ENCODE results near the gene ACSL1. TPM values are rescaled to one million over a fixed set of nuclear protein-coding genes. Genes with fewer than 3 reads are reported as not detected.

The ACSL1 gene

DNA sequence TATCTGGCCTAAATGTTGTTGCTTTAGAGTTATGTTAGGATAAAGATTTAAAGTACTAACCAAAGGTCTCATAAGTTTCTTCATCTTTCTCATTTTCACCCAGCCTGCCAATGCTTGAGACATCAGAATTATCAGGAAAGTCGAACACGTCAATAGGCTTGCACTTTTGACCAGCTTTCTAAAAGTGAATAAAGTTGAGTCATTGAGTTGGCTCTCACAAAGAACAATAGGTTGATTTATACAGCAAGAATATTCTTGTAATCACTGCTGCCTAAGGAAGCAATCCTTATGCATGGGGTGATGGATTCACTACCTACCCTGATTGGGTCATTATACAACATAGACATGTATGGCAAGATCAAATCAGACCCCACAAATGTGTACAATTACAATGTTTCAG, 96.9 kb downstream of the ACSL1 start:
- Histone ChIP-seq H3K4me2 (ENCODE audit: low read length) (no peak overlapping the region), H3K36me3 (ENCODE audit: insufficient read depth, low read length) (peaks cover 5% of the 10 kb centered on the region), H3K27me3 (ENCODE audit: control insufficient read depth, insufficient read depth, low read length) (no peaks in the 10 kb centered on the region), H3K4me1 (ENCODE audit: control insufficient read depth, insufficient read depth, low read length) (peaks cover 10% of the 10 kb centered on the region), H3K9me3 (replicated peaks; ENCODE audit: low read length) (no peaks in the 10 kb centered on the region), H3K4me3 (ENCODE audit: low read length) (no peak overlapping the region), H3K9ac (ENCODE audit: low read depth, low read length) (no peak overlapping the region)

DNA sequence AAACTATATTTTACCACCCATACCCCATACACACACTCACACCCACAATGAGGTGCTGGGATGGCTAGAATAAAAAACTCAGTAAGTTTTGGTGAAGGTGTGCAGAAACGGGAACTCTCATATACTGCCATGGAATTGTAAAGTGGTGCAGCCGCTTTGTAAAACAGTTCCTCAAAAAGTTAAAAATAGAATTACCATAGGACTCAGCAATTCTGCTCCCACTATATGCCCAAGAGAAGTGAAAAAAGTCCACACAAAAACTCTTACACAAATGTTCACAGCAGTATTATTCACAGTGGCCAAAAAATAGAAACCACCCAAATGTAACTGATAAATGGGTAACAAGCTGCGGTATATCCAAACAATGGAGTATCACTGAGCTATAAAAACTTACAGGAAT, 98.3 kb downstream of the ACSL1 start:
- Histone ChIP-seq H3K36me3 (ENCODE audit: insufficient read depth, low read length) (peaks cover 10% of the 10 kb centered on the region), H3K9me3 (replicated peaks; ENCODE audit: low read length) (no peaks in the 10 kb centered on the region), H3K4me1 (ENCODE audit: control insufficient read depth, insufficient read depth, low read length) (peaks cover 9% of the 10 kb centered on the region), H3K4me2 (ENCODE audit: low read length) (no peak overlapping the region), H3K27me3 (ENCODE audit: control insufficient read depth, insufficient read depth, low read length) (no peaks in the 10 kb centered on the region), H3K4me3 (ENCODE audit: low read length) (no peak overlapping the region), H3K9ac (ENCODE audit: low read depth, low read length) (no peak overlapping the region)

DNA sequence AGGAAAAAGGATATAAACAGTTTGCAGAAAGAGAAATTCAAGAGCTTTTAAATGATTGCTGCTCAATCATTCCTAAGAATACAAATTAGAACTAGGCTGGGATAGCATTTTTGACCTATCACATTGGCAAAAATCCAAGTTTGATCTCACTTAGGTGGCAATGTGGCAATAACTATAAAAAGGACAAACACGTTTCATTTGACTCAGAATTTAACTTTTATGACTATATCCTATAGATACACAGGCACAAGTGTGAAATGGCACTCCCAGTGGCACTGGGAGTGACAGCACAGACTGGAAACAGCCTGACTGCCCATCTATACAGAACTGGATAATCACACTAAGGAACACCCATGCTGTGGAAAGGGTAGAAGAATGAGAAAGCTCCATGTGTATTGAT, 103.0 kb downstream of the ACSL1 start:
- H3K4me1 ChIP-seq (ENCODE audit: control insufficient read depth, insufficient read depth, low read length), result no peaks in the 10 kb centered on the region
- H3K27me3 ChIP-seq (ENCODE audit: control insufficient read depth, insufficient read depth, low read length), result no peaks in the 10 kb centered on the region
- peaks cover 9% of the 10 kb centered on the region for H3K36me3 ChIP-seq (ENCODE audit: insufficient read depth, low read length)
- H3K9me3 ChIP-seq (replicated peaks; ENCODE audit: low read length), result no peaks in the 10 kb centered on the region
- no peak overlapping the region for H3K4me2 ChIP-seq (ENCODE audit: low read length)
- no peak overlapping the region for H3K9ac ChIP-seq (ENCODE audit: low read depth, low read length)
- no peak overlapping the region for H3K4me3 ChIP-seq (ENCODE audit: low read length)

DNA sequence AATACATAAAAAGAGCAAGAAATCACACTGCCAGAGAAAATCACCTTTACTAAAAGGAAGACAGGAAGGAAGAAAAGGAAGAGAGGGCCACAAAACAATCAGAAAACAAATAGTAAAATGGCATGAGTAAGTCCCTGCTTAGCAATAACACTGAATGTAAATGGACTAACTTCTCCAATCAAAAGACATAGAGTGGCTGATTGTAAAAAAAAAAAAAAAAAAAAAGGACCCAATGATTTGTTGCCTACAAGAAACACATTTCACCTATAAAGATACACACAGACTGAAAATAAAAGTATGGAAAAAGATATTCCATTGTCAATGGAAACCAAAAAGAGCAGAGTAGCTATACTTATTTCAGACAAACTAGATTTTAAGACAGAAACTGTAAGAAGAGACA, 104.5 kb downstream of the ACSL1 start:
- no peak overlapping the region for H3K4me3 ChIP-seq (ENCODE audit: low read length)
- H3K4me2 ChIP-seq (ENCODE audit: low read length), result no peak overlapping the region
- H3K9me3 ChIP-seq (replicated peaks; ENCODE audit: low read length), result no peaks in the 10 kb centered on the region
- H3K9ac ChIP-seq (ENCODE audit: low read depth, low read length), result no peak overlapping the region
- no peaks in the 10 kb centered on the region for H3K27me3 ChIP-seq (ENCODE audit: control insufficient read depth, insufficient read depth, low read length)
- H3K4me1 ChIP-seq (ENCODE audit: control insufficient read depth, insufficient read depth, low read length), result no peaks in the 10 kb centered on the region
- peaks cover 5% of the 10 kb centered on the region for H3K36me3 ChIP-seq (ENCODE audit: insufficient read depth, low read length)

DNA sequence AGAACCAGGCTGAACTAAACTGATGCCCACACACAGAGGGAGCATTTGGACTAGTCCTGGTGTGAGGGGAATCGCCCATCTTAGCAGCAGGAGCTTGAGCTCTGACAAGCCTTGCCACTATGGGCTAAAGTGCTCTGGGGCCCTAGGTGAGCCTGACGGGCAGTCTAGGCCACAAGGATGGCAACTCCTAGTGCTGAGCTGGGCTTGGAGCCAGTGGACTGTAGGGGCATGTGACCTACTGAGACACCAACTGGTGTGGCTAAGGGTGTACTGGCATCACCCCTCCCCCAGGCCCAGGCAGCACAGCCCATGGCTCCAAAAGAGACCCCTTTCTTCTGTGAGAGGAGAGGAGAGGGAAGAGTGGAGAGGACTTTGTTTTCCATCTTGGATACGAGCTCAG, 106.4 kb downstream of the ACSL1 start:
- Histone ChIP-seq H3K27me3 (ENCODE audit: control insufficient read depth, insufficient read depth, low read length) (no peaks in the 10 kb centered on the region), H3K36me3 (ENCODE audit: insufficient read depth, low read length) (peaks cover 5% of the 10 kb centered on the region), H3K4me1 (ENCODE audit: control insufficient read depth, insufficient read depth, low read length) (no peaks in the 10 kb centered on the region), H3K9me3 (replicated peaks; ENCODE audit: low read length) (no peaks in the 10 kb centered on the region), H3K4me2 (ENCODE audit: low read length) (no peak overlapping the region), H3K4me3 (ENCODE audit: low read length) (no peak overlapping the region), H3K9ac (ENCODE audit: low read depth, low read length) (no peak overlapping the region)

DNA sequence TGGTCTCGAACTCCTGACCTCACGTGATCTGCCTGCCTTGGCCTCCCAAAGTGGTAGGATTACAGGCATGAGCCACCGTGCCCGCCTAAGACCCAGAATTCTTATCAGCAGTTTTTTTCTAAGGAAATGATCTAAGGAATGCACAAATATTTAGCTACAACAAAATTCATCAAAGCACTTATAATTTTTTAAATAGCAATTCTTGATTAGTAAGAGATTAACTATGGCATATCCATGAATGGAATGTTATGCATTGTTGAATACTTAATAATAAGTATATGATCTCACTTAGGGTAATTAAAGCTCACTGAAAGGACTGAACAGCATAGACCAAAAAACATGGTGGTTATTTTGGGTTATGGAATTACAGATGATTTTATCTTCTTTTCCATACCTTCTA, 110.2 kb downstream of the ACSL1 start:
- H3K4me2 ChIP-seq (ENCODE audit: low read length), result no peak overlapping the region
- no peaks in the 10 kb centered on the region for H3K9me3 ChIP-seq (replicated peaks; ENCODE audit: low read length)
- no peaks in the 10 kb centered on the region for H3K36me3 ChIP-seq (ENCODE audit: insufficient read depth, low read length)
- H3K4me1 ChIP-seq (ENCODE audit: control insufficient read depth, insufficient read depth, low read length), result no peaks in the 10 kb centered on the region
- H3K27me3 ChIP-seq (ENCODE audit: control insufficient read depth, insufficient read depth, low read length), result no peaks in the 10 kb centered on the region
- no peak overlapping the region for H3K4me3 ChIP-seq (ENCODE audit: low read length)
- no peak overlapping the region for H3K9ac ChIP-seq (ENCODE audit: low read depth, low read length)

DNA sequence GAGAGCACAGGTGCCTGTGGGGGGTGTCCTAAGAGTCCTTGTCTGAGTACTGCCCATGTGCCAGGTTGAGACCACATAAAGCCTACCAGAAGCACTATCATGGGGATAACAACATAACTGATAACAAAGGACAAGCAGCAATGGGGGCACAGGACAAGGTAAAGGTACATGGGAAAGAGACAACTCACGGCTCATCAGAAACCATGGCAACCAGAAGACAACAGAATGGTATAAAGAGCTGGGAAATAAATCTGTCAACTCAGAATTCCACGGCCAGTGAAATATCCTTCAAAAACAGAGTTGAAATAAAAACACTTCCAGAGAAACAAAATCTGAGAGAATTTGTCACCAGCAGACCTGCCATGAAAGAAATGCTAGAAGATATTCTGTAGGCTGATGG, 111.9 kb downstream of the ACSL1 start:
- H3K4me3 ChIP-seq (ENCODE audit: low read length), result no peak overlapping the region
- H3K9ac ChIP-seq (ENCODE audit: low read depth, low read length), result no peak overlapping the region
- H3K4me2 ChIP-seq (ENCODE audit: low read length), result no peak overlapping the region
- H3K36me3 ChIP-seq (ENCODE audit: insufficient read depth, low read length), result peaks cover 4% of the 10 kb centered on the region
- H3K4me1 ChIP-seq (ENCODE audit: control insufficient read depth, insufficient read depth, low read length), result no peaks in the 10 kb centered on the region
- no peaks in the 10 kb centered on the region for H3K27me3 ChIP-seq (ENCODE audit: control insufficient read depth, insufficient read depth, low read length)
- no peaks in the 10 kb centered on the region for H3K9me3 ChIP-seq (replicated peaks; ENCODE audit: low read length)

DNA sequence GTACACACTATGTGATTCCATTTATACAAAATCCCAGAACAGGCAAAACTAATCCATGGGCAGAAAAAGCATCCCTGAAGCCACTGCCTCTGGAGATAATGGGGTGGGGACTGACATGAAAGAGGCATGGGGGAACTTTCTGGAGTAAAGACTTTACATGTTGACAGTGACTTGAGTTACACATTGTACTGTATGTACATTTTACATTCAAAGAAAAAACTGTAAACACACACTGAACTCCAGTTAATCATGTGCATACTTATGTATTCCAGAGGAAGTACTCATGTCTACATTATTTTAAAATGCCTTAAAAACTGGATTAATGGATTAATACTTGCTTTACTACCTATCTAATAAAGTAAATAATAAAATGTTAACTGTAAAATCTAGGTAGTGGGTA, 113.4 kb downstream of the ACSL1 start:
- no peak overlapping the region for H3K4me3 ChIP-seq (ENCODE audit: low read length)
- H3K4me2 ChIP-seq (ENCODE audit: low read length), result no peak overlapping the region
- H3K9ac ChIP-seq (ENCODE audit: low read depth, low read length), result no peak overlapping the region
- H3K36me3 ChIP-seq (ENCODE audit: insufficient read depth, low read length), result peaks cover 4% of the 10 kb centered on the region
- H3K4me1 ChIP-seq (ENCODE audit: control insufficient read depth, insufficient read depth, low read length), result no peaks in the 10 kb centered on the region
- no peaks in the 10 kb centered on the region for H3K9me3 ChIP-seq (replicated peaks; ENCODE audit: low read length)
- no peaks in the 10 kb centered on the region for H3K27me3 ChIP-seq (ENCODE audit: control insufficient read depth, insufficient read depth, low read length)

DNA sequence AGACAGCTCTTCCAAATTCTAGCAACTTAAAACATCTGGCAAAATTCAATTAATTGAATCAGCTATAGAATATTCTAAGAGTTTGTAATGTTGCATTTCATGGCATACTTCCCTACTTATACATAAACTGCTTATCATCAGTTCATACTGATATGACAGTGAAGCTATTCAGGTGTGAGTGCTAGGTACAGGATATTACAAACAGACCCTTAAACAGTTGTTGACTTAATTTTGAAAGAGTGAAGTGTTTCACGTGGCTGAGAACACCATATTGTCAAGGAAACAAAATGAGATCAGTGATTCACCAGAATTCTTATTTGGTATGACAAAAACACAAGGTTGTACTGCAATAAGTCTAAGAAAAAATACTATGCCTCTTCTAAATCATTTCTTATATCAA, 119.3 kb downstream of the ACSL1 start:
- H3K27me3 ChIP-seq (ENCODE audit: control insufficient read depth, insufficient read depth, low read length), result no peaks in the 10 kb centered on the region
- H3K36me3 ChIP-seq (ENCODE audit: insufficient read depth, low read length), result peaks cover 17% of the 10 kb centered on the region
- no peak overlapping the region for H3K4me2 ChIP-seq (ENCODE audit: low read length)
- H3K9me3 ChIP-seq (replicated peaks; ENCODE audit: low read length), result no peaks in the 10 kb centered on the region
- H3K4me3 ChIP-seq (ENCODE audit: low read length), result no peak overlapping the region
- H3K9ac ChIP-seq (ENCODE audit: low read depth, low read length), result no peak overlapping the region
- H3K4me1 ChIP-seq (ENCODE audit: control insufficient read depth, insufficient read depth, low read length), result no peaks in the 10 kb centered on the region

DNA sequence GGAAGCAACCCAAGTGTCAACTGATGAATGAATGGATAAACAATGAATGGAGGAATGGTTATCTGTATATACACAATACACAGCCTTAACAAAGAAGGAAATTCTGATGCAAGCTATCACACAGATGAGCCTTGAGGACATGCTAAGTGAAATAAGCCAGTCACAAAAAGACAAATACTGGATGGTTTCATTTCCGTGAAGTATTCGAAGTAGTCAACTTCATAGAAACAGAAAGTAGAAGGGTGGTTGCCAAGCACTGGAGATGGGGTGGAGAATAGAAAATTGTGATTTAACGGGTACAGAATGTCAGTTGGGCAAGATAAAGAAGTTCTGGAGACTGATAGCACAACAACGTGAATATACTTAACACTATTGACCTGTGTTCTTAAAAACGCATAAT, 120.1 kb downstream of the ACSL1 start:
- H3K9me3 ChIP-seq (replicated peaks; ENCODE audit: low read length), result no peaks in the 10 kb centered on the region
- H3K27me3 ChIP-seq (ENCODE audit: control insufficient read depth, insufficient read depth, low read length), result no peaks in the 10 kb centered on the region
- H3K9ac ChIP-seq (ENCODE audit: low read depth, low read length), result no peak overlapping the region
- H3K4me1 ChIP-seq (ENCODE audit: control insufficient read depth, insufficient read depth, low read length), result no peaks in the 10 kb centered on the region
- H3K4me3 ChIP-seq (ENCODE audit: low read length), result no peak overlapping the region
- no peak overlapping the region for H3K4me2 ChIP-seq (ENCODE audit: low read length)
- H3K36me3 ChIP-seq (ENCODE audit: insufficient read depth, low read length), result peaks cover 17% of the 10 kb centered on the region

Small RNA genes lying within 50 kb of the gene (small RNA-seq; reads per million reads assigned to genes)
- gene MIR3945, result not detected

Data from skeletal muscle satellite cell (primary cell).